NK-92 (cell line): Measurements from ENCODE around the gene MAP7D1.

ENCODE experiments used
- DNase-seq: peaks from one replicate; lab custom pipeline; 2025; ENCODE audit not compliant: unreplicated experiment; lab: John Stamatoyannopoulos, UW

MAP7D1 gene

GRCh38 chr1:36155408-36156328 lies at the start of gene MAP7D1:
MAP7D1 (plus strand) TSS chr1:36156160; CDS start chr1:36156418, 258 bp downstream.
- DNase-seq, result no peak

DNA sequence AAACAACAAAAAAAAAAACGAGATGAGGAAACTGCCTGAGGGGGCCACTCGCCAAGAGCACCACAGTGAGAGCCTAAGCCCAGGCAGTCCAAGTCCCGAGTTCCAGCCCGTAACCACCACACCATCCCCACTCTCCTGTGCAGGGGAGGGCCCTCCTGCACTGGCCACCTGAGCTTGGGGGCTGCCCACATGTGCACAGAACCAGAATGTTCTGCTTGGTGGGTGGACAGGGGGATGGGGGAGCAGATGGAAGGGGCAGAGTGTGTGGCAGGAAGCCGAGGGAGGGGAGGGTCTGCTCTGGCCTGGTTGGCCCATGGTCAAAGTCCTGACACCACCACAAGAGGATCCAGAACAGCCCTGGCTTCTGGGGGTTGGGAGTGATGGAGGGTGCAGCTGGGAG lies 49.7 kb upstream of the MAP7D1 start:
- no peak for DNase-seq

DNA sequence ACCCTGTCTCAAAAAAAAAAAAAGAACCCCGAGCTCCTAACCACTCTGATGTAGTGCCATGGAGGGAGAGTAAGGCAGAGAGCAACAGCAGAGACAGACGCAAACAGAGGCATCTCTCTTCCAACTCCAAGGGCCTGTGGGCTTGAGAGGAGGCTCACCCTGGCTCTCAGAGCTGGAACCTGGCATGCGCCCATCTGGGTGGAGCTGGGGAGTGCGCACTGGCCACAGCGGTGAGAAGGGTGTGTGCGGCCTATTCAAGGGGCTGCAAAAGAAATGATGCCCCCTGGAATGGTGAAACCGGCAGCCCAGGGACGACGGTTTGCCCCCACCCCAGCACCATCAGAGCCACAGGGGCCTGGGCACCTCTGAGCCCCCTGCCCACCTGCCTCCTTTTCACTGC lies 48.6 kb upstream of the MAP7D1 start:
- DNase-seq, result no peak

GRCh38 chr1:36108314-36108713 lies 47.6 kb upstream of the MAP7D1 start:
- DNase-seq, result no peak

DNA sequence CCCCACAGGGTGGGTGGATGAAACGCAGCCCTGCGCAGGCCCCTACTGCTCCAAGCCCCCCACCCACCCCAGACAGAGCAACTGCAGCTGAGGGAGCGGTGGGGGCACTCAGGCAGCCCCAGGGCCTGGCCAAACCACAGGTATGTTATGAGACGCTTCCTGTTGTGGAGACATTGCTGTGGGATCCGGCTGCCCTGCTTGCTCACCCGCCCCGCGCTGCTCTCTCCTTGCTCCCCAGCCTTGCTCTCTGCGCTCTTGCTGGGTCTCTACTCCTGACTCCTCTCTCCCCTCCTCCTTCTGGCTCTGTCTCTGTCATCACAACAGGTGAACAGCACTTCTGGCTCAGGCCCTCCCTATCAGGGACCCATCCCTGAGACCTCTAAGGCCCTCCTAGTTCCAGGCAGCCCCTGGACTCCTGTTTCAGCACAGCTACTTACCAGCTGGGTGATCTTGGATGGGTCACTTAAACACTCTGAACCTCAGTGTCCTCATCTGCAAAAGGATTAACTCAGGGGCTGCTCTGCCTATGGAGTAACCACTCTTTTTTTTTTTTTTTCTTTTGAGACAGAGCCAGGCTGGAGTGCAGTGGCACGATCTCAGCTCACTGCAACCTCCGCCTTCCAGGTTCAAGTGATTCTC lies 46.8 kb upstream of the MAP7D1 start:
- DNase-seq, result no peak

DNA sequence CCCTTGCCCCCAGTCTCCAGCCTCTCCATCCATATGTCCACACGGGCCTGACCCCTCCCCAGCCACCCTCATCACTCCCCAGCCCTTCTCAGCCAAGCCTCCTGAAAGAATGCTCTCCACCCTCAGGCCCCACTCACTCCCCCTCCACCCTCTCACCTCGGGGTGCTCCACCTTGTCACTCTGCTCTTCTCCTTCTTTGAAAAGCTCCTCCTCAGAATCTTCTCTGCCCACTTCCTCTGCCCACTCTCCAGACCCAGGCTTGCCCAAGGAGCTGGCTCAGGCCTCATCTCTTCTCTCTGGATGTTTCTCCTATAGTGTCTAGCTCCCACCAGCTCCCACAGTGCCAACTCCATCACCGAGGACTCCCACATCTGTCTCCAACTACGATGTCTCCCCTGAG lies 44.8 kb upstream of the MAP7D1 start:
- DNase-seq, result no peak

DNA sequence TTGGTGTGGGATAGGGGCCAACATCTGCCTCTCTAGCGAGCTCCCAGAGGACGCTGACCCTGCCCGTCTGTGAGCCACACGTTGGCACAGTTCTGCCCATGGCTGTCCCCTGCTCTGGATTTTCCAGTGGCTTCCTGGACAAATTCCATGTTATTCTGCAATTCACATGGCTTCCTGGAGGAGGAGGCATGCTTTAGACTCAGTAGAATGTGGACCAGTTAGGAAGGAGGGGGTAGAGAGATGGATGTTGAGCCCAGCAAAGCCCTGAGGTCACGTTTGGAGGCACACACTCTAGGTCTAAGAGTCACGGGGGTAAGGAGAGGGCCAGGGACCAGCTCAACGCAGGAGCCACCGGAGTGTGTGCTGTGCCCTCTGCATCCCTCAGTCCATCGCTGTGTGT lies 43.1 kb upstream of the MAP7D1 start:
- no peak for DNase-seq

DNA sequence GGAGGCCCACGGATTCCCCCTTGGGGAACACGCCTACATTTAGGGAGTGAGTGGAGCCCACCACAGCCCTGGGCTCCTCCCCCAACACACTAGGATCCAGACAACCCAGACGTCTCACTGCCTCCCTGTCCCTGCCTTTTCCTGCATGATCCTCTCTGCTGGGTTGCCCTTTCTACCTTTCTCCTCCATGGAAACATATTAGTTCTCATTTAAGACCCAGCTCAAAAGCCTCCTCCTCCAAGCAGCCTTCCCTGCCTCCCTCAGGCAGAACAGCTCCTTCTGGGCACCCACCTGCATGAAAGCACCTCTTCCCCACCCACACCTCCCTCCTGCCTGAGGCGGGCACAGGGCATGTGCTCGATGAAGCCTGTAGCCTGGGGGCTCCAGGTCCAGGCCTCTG lies 41.6 kb upstream of the MAP7D1 start:
- no peak for DNase-seq

DNA sequence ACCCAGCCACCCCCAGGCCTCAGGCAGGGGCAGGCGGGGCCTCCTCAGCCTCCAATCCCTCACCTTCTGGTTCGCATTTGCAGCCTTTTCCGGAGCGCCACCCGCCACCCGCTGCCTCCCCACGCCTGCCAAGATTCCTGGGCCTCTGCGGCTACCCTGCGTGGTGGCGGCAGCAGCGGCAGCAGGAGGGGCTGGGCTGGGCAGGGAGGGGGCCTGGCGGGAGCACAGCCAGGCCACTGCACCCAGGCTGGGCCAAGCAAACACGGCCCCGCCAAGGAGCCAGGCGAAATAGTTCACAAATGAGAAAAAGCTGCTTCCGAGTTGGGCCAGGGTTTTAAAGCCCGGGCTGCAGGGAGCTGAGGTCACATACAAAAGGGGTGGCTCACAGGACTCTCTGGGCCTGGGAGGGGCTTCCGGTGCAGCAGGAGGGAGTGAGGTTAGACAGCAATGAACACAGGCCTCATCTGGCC lies 40.7 kb upstream of the MAP7D1 start:
- DNase-seq, result no peak

DNA sequence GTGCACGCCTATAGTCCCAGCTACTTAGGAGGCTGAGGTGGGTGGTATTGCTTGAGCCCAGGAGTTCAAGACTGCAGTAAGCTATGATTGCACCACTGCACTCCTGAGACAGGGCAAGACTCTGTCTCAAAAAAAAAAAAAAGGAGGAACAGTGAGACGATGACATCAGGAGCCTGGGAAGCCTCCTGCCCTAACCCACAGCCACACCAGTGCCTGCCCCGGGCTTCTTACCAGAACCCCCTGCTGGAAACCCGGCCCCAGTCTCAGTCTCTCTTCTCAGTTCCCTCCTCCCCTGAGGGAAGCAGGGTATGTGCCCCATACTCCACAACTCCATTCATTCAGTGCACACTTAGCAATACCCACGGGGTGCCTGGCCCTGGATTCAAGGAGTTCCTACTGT lies 40.0 kb upstream of the MAP7D1 start:
- no peak for DNase-seq

DNA sequence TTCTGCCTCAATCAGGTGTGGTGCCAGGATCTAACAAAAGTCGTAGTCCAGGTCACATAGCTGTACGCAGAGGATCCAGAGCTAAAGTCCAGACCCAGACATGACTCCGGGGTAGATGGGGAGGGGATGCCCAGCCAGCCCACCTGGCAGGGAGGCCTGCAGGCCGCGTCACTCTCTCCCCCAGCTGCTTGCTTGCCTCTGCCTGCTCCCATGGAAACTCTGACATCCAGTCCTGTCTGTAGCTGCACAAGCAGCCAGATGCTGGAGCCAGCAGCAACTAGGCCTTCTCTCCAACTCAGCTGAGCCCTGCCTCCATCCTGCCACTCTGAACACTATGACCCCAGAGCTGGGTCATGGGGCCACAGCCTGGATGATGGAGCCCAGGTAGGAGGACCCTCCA lies 39.1 kb upstream of the MAP7D1 start:
- DNase-seq, result no peak

GRCh38 chr1:36118447-36119204 lies 37.3 kb upstream of the MAP7D1 start:
- no peak for DNase-seq

DNA sequence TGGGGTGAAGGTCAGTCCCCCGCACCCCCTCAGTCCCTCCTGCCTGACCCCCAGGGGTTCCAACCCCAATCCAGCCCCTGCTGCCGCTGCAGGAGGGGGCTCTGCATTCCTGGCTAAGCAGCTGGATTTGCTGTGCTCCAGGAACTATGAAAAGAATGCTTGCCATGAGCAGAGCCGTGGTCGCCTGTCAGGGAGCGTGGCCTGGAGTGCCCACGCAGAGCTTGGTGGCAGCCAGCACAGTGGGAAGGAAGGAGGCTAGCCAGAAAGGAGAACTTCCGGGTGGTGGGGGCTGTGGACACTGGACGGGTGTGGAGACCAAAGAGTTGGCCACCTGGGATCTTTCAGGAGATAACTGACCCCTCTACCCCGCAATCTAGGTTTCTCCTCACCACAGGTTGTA lies 36.5 kb upstream of the MAP7D1 start:
- DNase-seq, result no peak

GRCh38 chr1:36122062-36123030 lies 33.6 kb upstream of the MAP7D1 start:
- no peak for DNase-seq

GRCh38 chr1:36123356-36123755 lies 32.6 kb upstream of the MAP7D1 start:
- no peak for DNase-seq

GRCh38 chr1:36124404-36125128 lies 31.4 kb upstream of the MAP7D1 start:
- no peak for DNase-seq

DNA sequence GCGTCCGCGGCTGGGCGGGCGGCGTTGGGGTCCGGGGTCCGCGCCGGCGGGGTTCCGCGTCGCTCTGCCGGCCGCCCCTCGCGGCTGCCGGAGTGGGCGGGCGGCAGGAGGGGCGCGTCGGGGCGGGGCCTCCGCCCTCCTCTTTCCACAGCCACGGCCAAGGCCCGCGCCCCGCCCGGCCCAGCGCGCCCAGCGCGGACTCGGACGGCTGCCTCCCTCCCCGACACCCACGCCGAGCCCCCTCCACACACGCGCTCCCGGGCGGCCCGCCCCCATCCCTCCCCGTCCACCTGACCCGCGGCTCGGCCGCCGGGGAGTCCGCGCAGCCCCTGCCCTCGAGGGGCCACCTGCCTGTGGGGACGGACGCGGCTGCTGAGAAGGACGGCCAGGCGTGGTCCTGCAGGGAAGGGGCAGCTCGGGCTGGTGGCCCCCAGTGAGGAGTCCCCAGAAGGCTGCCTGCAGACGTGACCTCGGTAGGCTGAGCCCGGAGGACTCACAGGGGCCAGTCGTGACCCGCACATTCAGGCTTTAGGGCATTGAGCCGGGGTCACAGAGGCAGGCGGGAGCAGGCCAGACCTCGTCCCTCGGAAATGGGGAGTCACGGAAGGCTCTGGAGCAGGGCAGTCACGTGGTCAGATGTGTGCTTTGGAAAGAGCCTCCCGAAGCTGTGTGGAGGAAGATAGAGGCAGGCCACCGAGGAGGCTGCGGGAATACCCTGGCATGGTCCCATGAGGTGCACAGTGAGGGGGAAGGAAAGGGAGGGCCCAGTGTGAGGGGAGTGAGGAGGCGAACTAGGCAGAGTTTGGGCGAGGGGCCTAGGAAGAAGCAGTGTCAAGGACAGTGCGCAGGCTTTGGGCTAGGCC lies 30.6 kb upstream of the MAP7D1 start, which contains the start of gene COL8A2:
Gene COL8A2, minus strand, starts transcription at position 94 of the 863 bp plus-strand sequence. CDS start 24,980 bp downstream, outside the sequence.
- DNase-seq, result no peak

DNA sequence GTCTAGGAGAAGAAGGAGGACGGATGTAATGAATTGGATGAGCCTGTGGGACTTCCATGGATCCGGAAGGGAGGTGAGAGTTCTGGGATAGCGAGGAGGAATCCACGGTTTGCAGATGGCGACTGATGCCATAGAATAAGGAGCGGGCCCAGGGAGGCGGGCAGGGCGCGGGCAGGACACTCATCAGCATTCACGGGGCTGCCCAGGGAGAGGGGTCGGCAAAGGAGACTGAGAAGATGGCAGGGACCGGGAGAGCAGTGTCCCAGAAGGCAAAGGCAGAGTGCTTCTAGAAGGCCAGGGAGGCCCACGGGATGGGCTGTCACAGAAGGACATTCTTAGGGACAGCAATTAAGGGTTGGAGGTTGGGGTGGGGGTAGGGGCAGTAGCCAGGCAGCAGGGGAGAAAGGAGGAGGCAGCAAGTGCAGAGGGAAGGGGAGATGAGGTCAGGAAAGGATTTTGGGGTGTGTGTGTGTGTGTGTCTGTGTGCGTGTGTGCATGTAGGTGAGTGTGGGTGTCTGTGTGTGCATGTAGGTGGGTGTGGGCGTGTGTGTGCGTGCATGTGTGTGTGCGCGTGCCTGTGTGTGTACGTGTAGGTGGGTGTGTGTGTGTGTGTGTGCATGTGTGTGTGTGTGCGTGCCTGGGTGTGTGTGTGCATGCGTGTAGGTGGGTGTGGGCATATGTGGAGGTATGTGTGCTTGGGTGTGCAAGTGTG lies 29.8 kb upstream of the MAP7D1 start:
- DNase-seq, result no peak
